Natural killer cell (primary cell): Measurements from ENCODE around the gene COX5B. TPM values are rescaled to one million over a fixed set of nuclear protein-coding genes. Genes with fewer than 3 reads are reported as not detected.
"Not testable (repeated sequence)": the region's sequence is repeated elsewhere in the genome, so short reads cannot be mapped to it uniquely, and the experiment has no call there.

Source experiments
- ATAC-seq, 3 donors: fragments of 150-1000 bp in 2 of 3; fragments of 200-7000 bp in 1 of 3; cut with Tn5 transposase; 1 replicate in 1 of 3; 2 replicates in 2 of 3; pipeline ENCODE4 v1.10.0; 2021; ENCODE audit warnings: mild to moderate bottlenecking in 2 of 3, moderate library complexity in 2 of 3
- DNase-seq, 2 donors: peaks; one replicate each; pipeline versions ENCODE4 v3.0.0 to v3.0.0-alpha.2; 2013 to 2021; ENCODE audit warnings: mixed read lengths in 1 of 2
- H3K27ac ChIP-seq: one replicate; pipeline ENCODE4 v1.5.1; 2013; ENCODE audit warnings: mild to moderate bottlenecking, low read length
- H3K27me3 ChIP-seq: one replicate; pipeline ENCODE4 v1.6.1; 2013; ENCODE audit warnings: low read length; ENCODE audit not compliant: control insufficient read depth, insufficient read depth
- H3K36me3 ChIP-seq: one replicate; pipeline ENCODE4 v1.6.1; 2013; ENCODE audit warnings: low read length; ENCODE audit not compliant: control insufficient read depth, insufficient read depth
- H3K4me1 ChIP-seq: one replicate; pipeline ENCODE4 v1.6.1; 2013; ENCODE audit warnings: low read length; ENCODE audit not compliant: control insufficient read depth, insufficient read depth
- H3K4me3 ChIP-seq: one replicate; pipeline ENCODE4 v1.5.1; 2013; ENCODE audit warnings: low read length
- H3K9me3 ChIP-seq: one replicate; pipeline ENCODE4 v1.6.1; 2013; ENCODE audit warnings: low read length; ENCODE audit not compliant: control insufficient read depth, insufficient read depth
- H3K27ac Mint-ChIP-seq, 2 donors: one replicate each; pipeline ENCODE4 v1.8.0; 2022; ENCODE audit warnings: mild to moderate bottlenecking in 2 of 2, mixed read lengths in 2 of 2, moderate library complexity in 1 of 2
- H3K27me3 Mint-ChIP-seq, 2 donors: one replicate each; pipeline ENCODE4 v1.8.0; 2022; ENCODE audit warnings: low read depth in 2 of 2, mixed read lengths in 2 of 2
- H3K36me3 Mint-ChIP-seq: one replicate; pipeline ENCODE4 v1.8.0; 2022; ENCODE audit warnings: mixed read lengths
- H3K4me1 Mint-ChIP-seq, 2 donors: one replicate each; pipeline ENCODE4 v1.8.0; 2022; ENCODE audit warnings: mixed read lengths in 2 of 2
- H3K4me3 Mint-ChIP-seq: one replicate; pipeline ENCODE4 v1.8.0; 2022; ENCODE audit warnings: mild to moderate bottlenecking, moderate library complexity, mixed read lengths
- H3K9me3 Mint-ChIP-seq, 2 donors: one replicate each; pipeline ENCODE4 v1.8.0; 2022; ENCODE audit warnings: mixed read lengths in 2 of 2
- WGBS: methylation state at CpG from one replicate; pipeline ENCODE4 v1.1.7; 2013; ENCODE audit warnings: missing lambda C conversion rate; ENCODE audit not compliant: insufficient coverage; 5-methylcytosine and 5-hydroxymethylcytosine counted together
- intact Hi-C: fragments of 100-400 bp; cut with micrococcal nuclease; formaldehyde crosslinking; loops from one replicate; pipeline ENCODE4 v1.14.2; 2022
- total RNA-seq, 4 donors: library from RNA; stranded (reverse); fragments of 120-200 nt in 1 of 4; gene quantifications; one replicate each; pipeline versions ENCODE4 v1.2.3 to v1.2.4, GENCODE V29; 2013 to 2022
- TF ChIP-seq, protein P1 (sequence below): fragments of 200-600 bp; IDR thresholded peaks from one replicate; pipeline ENCODE4 v1.8.0; 2022; ENCODE audit warnings: antibody characterized with exemption

COX5B gene
- 100 to 1,000 TPM; 101 to 126 (median 122) TPM for total RNA-seq
- total RNA-seq (2013): 110 TPM

DNA sequence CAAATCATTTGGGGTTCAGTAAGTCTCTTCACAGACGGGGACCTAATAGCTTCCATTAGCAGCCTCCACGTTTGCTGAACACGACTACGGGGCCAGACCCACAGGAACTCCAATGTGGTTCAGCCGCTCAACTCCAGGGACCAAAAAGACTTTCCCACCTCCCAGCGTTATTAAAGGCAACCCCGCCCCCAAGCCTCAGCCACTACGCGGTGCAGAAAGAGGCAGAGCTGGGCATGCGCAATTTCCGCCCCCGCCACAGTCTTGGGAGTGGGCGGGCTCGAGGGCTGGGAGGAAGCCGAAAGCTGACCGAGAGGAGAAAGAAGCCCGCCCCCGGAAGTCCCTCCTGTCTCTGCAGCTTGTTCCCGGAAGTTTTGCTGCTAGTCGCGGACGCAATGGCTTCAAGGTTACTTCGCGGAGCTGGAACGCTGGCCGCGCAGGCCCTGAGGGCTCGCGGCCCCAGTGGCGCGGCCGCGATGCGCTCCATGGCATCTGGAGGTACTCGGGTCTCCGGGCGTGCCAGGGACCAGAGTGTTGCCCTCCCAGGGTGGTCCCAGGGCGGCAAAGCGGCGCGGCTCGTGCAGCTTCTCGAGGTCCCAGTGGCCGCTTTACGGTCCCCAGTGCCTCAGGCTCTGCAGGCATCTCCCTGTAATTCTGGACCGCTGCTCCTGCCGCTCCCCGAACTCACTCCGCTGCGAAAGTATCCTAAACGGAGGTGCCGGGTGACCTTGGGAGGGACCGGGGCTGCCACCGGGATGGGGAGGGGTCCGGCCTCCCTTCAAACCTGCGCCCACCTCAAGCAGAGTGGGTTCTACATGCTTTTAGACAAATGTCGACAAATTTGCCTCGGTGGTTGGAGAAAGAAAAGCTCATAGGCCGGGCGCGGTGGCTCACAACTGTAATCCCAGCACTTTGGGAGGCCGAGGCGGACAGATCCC lies at the start of gene COX5B:
COX5B (plus strand) TSS at position 368 of the 935 bp plus-strand sequence; CDS start at position 393, 25 bp downstream.
- peak within 1 kb of the TSS; percentile 77 for H3K27ac ChIP-seq
- H3K4me3 Mint-ChIP-seq: peak within 1 kb of the TSS; percentile 96
- peaks cover 8% of the 10 kb centered on the region for H3K36me3 Mint-ChIP-seq

DNA sequence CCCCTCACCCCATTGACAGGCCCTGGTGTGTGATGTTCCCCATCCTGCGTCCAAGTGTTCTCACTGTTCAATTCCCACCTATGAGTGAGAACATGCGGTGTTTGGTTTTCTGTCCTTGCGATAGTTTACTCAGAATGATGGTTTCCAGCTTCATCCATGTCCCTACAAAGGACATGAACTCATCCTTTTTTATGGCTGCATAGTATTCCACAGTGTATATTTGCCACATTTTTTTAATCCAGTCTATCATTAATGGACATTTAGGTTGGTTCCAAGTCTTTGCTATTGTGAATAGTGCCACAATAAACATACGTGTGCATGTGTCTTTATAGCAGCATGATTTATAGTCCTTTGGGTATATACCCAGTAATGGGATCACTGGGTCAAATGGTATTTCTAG lies 49.7 kb upstream of the COX5B start:
- H3K4me1 ChIP-seq, H3K4me3 ChIP-seq, H3K36me3 Mint-ChIP-seq, H3K27ac Mint-ChIP-seq, intact Hi-C loops, DNase-seq, H3K9me3 Mint-ChIP-seq, ATAC-seq, H3K27ac ChIP-seq, H3K4me3 Mint-ChIP-seq, H3K27me3 ChIP-seq, H3K9me3 ChIP-seq, H3K36me3 ChIP-seq, H3K4me1 Mint-ChIP-seq: not testable (repeated sequence)
- WGBS: 100% methylated on average over 1 of the region's 4 CpGs
- H3K27me3 Mint-ChIP-seq: peaks cover 30 to 49% of the 10 kb centered on the region in 2 donors

More for the DNA sequence above, at the start of gene COX5B:
- ATAC-seq: peak; percentile 96 to 99 (median 98)
- H3K9me3 ChIP-seq: no peaks in the 10 kb centered on the region
- TF ChIP-seq, protein P1, sequence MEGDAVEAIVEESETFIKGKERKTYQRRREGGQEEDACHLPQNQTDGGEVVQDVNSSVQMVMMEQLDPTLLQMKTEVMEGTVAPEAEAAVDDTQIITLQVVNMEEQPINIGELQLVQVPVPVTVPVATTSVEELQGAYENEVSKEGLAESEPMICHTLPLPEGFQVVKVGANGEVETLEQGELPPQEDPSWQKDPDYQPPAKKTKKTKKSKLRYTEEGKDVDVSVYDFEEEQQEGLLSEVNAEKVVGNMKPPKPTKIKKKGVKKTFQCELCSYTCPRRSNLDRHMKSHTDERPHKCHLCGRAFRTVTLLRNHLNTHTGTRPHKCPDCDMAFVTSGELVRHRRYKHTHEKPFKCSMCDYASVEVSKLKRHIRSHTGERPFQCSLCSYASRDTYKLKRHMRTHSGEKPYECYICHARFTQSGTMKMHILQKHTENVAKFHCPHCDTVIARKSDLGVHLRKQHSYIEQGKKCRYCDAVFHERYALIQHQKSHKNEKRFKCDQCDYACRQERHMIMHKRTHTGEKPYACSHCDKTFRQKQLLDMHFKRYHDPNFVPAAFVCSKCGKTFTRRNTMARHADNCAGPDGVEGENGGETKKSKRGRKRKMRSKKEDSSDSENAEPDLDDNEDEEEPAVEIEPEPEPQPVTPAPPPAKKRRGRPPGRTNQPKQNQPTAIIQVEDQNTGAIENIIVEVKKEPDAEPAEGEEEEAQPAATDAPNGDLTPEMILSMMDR: no peak
- peak; percentile 95 to 99 for DNase-seq
- peak within 1 kb of the TSS; percentile 68 for H3K4me3 ChIP-seq
- no peaks in the 10 kb centered on the region for H3K9me3 Mint-ChIP-seq
- H3K4me1 ChIP-seq: peaks cover 22% of the 10 kb centered on the region
- H3K36me3 ChIP-seq: peaks cover 24% of the 10 kb centered on the region
- intact Hi-C loops: loop anchor here (1.0 kb wide), 2 partner anchors 16 to 51 kb away; no protein-coding TSS in a partner anchor
- no peaks in the 10 kb centered on the region for H3K27me3 ChIP-seq
- peak within 1 kb of the TSS; percentile 96 to 99 for H3K27ac Mint-ChIP-seq
- 2% methylated on average over 63 of the region's 63 CpGs for WGBS
- peaks cover 23 to 27% of the 10 kb centered on the region in 2 donors for H3K4me1 Mint-ChIP-seq
- no peaks in the 10 kb centered on the region for H3K27me3 Mint-ChIP-seq

DNA sequence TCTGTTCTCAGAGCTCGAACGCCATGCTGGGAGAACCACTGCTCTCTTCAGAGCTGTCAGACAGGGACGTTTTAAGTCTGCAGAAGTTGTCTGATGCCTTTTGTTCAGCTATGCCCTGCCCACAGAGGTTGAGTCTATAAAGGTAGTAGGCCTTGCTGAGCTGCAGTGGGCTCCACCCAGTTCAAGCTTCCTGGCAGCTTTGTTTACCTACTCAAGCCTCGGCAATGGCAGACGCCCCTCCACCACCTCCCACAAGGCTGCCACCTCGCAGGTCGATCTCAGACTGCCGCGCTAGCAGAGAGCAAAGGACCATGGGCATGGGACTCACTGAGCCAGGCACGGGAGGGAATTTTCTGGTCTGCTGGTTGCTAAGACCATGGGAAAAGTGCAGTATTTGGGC lies 44.3 kb upstream of the COX5B start:
- H3K27ac ChIP-seq, H3K36me3 Mint-ChIP-seq, H3K27ac Mint-ChIP-seq, H3K9me3 ChIP-seq, intact Hi-C loops, DNase-seq, ATAC-seq, H3K36me3 ChIP-seq, H3K9me3 Mint-ChIP-seq, H3K4me1 ChIP-seq, H3K4me3 Mint-ChIP-seq, H3K4me1 Mint-ChIP-seq, H3K27me3 ChIP-seq, H3K4me3 ChIP-seq: not testable (repeated sequence)
- peaks cover 21 to 40% of the 10 kb centered on the region in 2 donors for H3K27me3 Mint-ChIP-seq
- 82% methylated on average over 3 of the region's 10 CpGs for whole genome bisulfite sequencing

- H3K27ac ChIP-seq, H3K9me3 Mint-ChIP-seq, H3K27ac Mint-ChIP-seq, H3K27me3 ChIP-seq, ATAC-seq, H3K36me3 Mint-ChIP-seq, intact Hi-C loops, DNase-seq, H3K36me3 ChIP-seq, H3K4me3 Mint-ChIP-seq, H3K4me1 ChIP-seq, H3K4me1 Mint-ChIP-seq, H3K4me3 ChIP-seq, H3K9me3 ChIP-seq: not testable (repeated sequence)
- peaks cover 10 to 15% of the 10 kb centered on the region in 2 donors for H3K27me3 Mint-ChIP-seq
- 95% methylated on average over 3 of the region's 8 CpGs for WGBS
Observed at GRCh38 chr2:97605109-97605508, 40.8 kb upstream of the COX5B start.

DNA sequence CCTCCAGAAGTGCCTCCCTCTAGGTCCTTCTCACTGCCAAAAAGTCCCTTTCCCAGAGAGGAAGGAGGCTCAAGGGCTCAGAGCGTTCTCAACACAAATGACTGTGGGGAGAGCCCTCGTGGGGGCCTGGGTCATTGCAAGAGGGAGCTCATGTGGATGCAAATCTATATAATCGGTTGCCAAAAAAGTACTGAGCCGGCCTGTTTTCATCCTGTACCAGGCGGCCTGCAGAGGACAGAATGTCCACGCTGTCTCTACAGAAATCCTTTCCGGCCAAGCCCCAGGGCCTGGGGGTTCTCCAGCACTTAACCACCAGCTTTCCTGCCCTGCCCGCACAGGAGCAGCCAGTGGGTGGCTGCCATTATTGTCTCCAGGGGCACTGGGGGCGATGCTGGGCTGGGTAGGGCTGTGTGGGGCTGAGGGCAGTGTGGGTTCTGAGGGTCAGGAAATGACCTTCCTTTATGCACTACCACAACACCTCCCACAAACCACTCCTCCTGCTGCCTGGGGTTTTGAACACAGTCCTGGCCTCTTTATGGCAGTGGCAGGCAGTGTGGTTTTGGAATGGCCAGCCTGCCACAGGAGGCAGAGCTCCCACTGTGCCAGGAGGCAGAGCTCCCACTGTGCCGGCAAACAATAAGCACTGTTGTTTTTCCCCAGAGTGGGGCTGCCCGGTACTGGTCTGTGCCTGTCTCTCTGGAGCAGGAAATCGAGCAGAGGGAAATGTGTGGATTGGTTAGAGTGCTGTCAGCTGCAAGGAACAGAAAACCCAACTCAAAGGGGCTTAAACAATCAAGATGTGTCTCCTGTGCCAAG lies 40.1 kb upstream of the COX5B start:
- H3K4me3 Mint-ChIP-seq, H3K4me1 Mint-ChIP-seq, H3K36me3 Mint-ChIP-seq, H3K4me1 ChIP-seq, H3K27ac Mint-ChIP-seq, H3K9me3 Mint-ChIP-seq, H3K27ac ChIP-seq, H3K9me3 ChIP-seq, H3K27me3 ChIP-seq, intact Hi-C loops, H3K27me3 Mint-ChIP-seq, DNase-seq, H3K4me3 ChIP-seq, H3K36me3 ChIP-seq: not testable (repeated sequence)
- no CpG with 5 or more reads among the region's 12 CpGs for WGBS
- ATAC-seq: peak in 1 of 3 donors; percentile 53

DNA sequence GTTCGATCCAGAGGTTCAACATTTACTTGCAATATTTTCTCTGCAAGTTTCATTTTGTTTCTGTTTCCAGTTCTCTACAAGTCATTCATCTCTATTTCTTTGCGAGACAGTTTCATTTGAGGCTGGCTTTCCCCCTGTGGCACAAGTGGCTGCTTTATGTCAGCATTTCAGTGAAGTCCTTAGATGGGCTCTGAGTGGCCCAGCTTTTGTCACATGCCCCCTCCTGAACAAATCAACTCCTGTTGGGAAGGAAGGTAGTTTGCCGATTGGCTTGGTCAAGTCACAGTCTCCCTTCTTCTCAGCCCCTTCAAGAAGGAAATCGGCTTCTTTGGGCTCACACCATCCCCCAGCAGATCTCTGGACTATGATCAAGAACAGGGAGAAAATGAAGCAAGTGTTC lies 37.1 kb upstream of the COX5B start:
- H3K4me3 Mint-ChIP-seq, H3K27ac Mint-ChIP-seq, H3K9me3 Mint-ChIP-seq, H3K27me3 Mint-ChIP-seq, H3K36me3 Mint-ChIP-seq, H3K9me3 ChIP-seq, ATAC-seq, H3K4me1 ChIP-seq, H3K4me1 Mint-ChIP-seq, H3K4me3 ChIP-seq, H3K27ac ChIP-seq, intact Hi-C loops, DNase-seq, H3K36me3 ChIP-seq, H3K27me3 ChIP-seq: not testable (repeated sequence)
- WGBS: 84% methylated on average over 3 of the region's 4 CpGs

GRCh38 chr2:97611895-97612294 lies 34.0 kb upstream of the COX5B start:
- H3K36me3 ChIP-seq, H3K27ac ChIP-seq, H3K4me3 Mint-ChIP-seq, H3K9me3 Mint-ChIP-seq, H3K27ac Mint-ChIP-seq, H3K27me3 Mint-ChIP-seq, H3K36me3 Mint-ChIP-seq, H3K9me3 ChIP-seq, H3K4me3 ChIP-seq, H3K4me1 Mint-ChIP-seq, intact Hi-C loops, H3K27me3 ChIP-seq, H3K4me1 ChIP-seq, DNase-seq: not testable (repeated sequence)
- ATAC-seq: peak in 2 of 3 donors; percentile 44 to 65
- no CpG with 5 or more reads among the region's 7 CpGs for WGBS
